K562 (cell line): ENCODE data around the gene SOX18. TPM values are rescaled to one million over a fixed set of nuclear protein-coding genes. Genes with fewer than 3 reads are reported as not detected.

Source experiments
- CHD1 ChIP-seq: fragments of 200-600 bp; sonication (generic); IDR thresholded peaks from one replicate; pipeline ENCODE4 v1.6.1; 2012; ENCODE audit warnings: mild to moderate bottlenecking, moderate library complexity, low read length, inconsistent platforms
- FIP1L1 ChIP-seq: fragments of 200-400 bp; formaldehyde crosslinking; IDR thresholded peaks from 2 replicates; pipeline ENCODE4 v1.6.1; 2018; ENCODE audit warnings: mild to moderate bottlenecking, low read depth, low read length; ENCODE audit not compliant: poor library complexity, severe bottlenecking
- RBFOX2 ChIP-seq: fragments of 200-400 bp; formaldehyde crosslinking; IDR thresholded peaks from 2 replicates; pipeline ENCODE4 v1.6.1; 2017; ENCODE audit warnings: low read depth, mild to moderate bottlenecking, low read length, moderate library complexity
- SIN3A ChIP-seq, 2 experiments: fragments of 150-350 bp in 1 of 2; IDR thresholded peaks; 2 replicates each; pipeline ENCODE4 v1.6.1; 2011 to 2016; ENCODE audit warnings: borderline replicate concordance in 2 of 2, low read depth in 2 of 2, low read length in 2 of 2, mild to moderate bottlenecking in 2 of 2, moderate library complexity in 2 of 2; ENCODE audit not compliant: control insufficient read depth in 1 of 2
- YY1 ChIP-seq, 3 experiments: IDR thresholded peaks; 2 replicates each; pipeline ENCODE4 v1.6.1; 2011; ENCODE audit warnings: low read length in 2 of 3, mild to moderate bottlenecking in 2 of 3, moderate library complexity in 2 of 3, borderline replicate concordance in 1 of 3, control low read depth in 1 of 3, low read depth in 1 of 3; ENCODE audit not compliant: insufficient read depth in 3 of 3, insufficient replicate concordance in 2 of 3, control insufficient read depth in 1 of 3, insufficient read length in 1 of 3; ENCODE audit errors: extremely low read depth in 1 of 3
- ZBTB7A ChIP-seq: IDR thresholded peaks from 2 replicates; pipeline ENCODE4 v1.6.1; 2011; ENCODE audit warnings: low read depth, mild to moderate bottlenecking, low read length, moderate library complexity, borderline replicate concordance; ENCODE audit not compliant: control insufficient read depth
- ZFX ChIP-seq: sonication (generic); formaldehyde crosslinking; IDR thresholded peaks from 2 replicates; pipeline ENCODE4 v1.8.0; 2022; ENCODE audit warnings: mild to moderate bottlenecking, missing genetic modification reagents, moderate library complexity
- polyA plus RNA-seq, 8 experiments: library from polyadenylated mRNA; depleted of rRNA in 4 of 8; stranded (reverse) in 5 of 8; unstranded in 3 of 8; fragments of >200 nt; fragmentation: Nextera tagmentation in 2 of 8; fragmentation: Illumina TruSeq in 1 of 8; extraction: Ambion mirVana in 2 of 8; extraction: Trizol in 1 of 8; gene quantifications; 2 replicates each; pipeline versions ENCODE4 v1.2.1 to v1.2.3, GENCODE V29; 2011 to 2014; ENCODE audit warnings: inconsistent platforms in 1 of 8, missing spikeins in 1 of 8
- total RNA-seq, 7 experiments: library from RNA; depleted of rRNA in 6 of 7; stranded (reverse); fragments of >200 nt in 6 of 7; fragmentation: Illumina TruSeq in 2 of 7; extraction: Trizol in 2 of 7; gene quantifications; 2 replicates each; pipeline versions ENCODE4 v1.2.1 to v1.2.3, GENCODE V29; 2011 to 2021; ENCODE audit warnings: low replicate concordance in 1 of 7
- TF ChIP-seq, protein P1 (sequence below): sonication (generic); formaldehyde crosslinking; IDR thresholded peaks from 2 replicates; pipeline ENCODE4 v1.8.1; 2023; ENCODE audit warnings: mild to moderate bottlenecking, missing genetic modification reagents
- TF ChIP-seq, protein P2 (sequence below), 2 experiments: IDR thresholded peaks; 2 replicates each; pipeline ENCODE4 v1.6.1; 2012; ENCODE audit warnings: improper control_type of control experiment in 2 of 2, low read depth in 2 of 2, low read length in 2 of 2, borderline replicate concordance in 1 of 2

Gene SOX18
- total and polyA plus RNA-seq, 9 of the 15 experiments (the other 6 are each of a cell fraction or from before 2014, with no cell fraction given): 0.15 to 19.8 (median 0.33) TPM

DNA sequence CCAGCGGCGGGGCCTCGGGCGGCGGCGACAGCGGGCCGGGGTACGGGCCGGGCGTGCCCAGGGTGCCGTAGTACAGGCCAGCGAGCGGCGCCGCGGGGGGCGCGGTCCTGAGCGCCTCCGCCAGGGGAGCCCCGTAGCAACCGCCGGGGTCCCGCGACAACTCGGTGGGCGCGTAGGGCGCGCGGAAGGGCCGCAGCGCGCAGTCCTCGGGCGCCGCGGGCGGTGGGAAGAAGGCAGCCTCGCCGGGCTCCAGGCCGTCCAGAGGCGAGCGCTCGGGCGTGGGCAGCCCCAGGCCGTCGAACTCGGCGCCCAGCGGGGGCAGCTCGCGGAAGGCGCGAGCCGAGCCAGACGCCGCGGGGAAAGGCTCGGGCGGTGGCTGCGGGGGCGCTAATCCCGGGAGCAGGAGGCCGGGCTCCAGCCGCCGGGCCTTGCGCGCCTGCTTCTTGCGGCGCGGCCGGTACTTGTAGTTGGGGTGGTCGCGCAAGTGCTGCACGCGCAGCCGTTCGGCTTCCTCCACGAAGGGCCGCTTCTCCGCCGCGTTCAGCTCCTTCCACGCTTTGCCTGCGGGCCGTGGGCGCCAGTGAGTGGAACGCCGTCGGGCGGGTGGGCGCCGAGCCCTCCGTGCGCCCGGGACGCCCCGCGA, 916 bp downstream of the SOX18 start (continued):
- TF ChIP-seq, protein P1, sequence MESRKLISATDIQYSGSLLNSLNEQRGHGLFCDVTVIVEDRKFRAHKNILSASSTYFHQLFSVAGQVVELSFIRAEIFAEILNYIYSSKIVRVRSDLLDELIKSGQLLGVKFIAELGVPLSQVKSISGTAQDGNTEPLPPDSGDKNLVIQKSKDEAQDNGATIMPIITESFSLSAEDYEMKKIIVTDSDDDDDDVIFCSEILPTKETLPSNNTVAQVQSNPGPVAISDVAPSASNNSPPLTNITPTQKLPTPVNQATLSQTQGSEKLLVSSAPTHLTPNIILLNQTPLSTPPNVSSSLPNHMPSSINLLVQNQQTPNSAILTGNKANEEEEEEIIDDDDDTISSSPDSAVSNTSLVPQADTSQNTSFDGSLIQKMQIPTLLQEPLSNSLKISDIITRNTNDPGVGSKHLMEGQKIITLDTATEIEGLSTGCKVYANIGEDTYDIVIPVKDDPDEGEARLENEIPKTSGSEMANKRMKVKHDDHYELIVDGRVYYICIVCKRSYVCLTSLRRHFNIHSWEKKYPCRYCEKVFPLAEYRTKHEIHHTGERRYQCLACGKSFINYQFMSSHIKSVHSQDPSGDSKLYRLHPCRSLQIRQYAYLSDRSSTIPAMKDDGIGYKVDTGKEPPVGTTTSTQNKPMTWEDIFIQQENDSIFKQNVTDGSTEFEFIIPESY (CRISPR knock-in tag): peak; percentile 94
- TF ChIP-seq YY1 (IDR thresholded peaks at IDR 0.05; ENCODE audit: borderline replicate concordance in 1 of 3, control insufficient read depth in 1 of 3, extremely low read depth in 1 of 3, insufficient read depth in 3 of 3, insufficient read length in 1 of 3, insufficient replicate concordance in 2 of 3, low read depth in 1 of 3, low read length in 2 of 3) (peak in 1 of 3 experiments; percentile 30), RBFOX2 (peak; percentile 59), FIP1L1 (peak; percentile 58), CHD1 (peak; percentile 87), SIN3A (IDR thresholded peaks at IDR 0.05; ENCODE audit: borderline replicate concordance in 2 of 2, control insufficient read depth in 1 of 2, low read depth in 2 of 2, low read length in 2 of 2) (no peak), ZFX (CRISPR knock-in tag) (peak; percentile 45; the same call in 1 of the 2 replicates), ZBTB7A (peak; percentile 44; the same call in 1 of the 2 replicates)
- TF ChIP-seq, protein P2, sequence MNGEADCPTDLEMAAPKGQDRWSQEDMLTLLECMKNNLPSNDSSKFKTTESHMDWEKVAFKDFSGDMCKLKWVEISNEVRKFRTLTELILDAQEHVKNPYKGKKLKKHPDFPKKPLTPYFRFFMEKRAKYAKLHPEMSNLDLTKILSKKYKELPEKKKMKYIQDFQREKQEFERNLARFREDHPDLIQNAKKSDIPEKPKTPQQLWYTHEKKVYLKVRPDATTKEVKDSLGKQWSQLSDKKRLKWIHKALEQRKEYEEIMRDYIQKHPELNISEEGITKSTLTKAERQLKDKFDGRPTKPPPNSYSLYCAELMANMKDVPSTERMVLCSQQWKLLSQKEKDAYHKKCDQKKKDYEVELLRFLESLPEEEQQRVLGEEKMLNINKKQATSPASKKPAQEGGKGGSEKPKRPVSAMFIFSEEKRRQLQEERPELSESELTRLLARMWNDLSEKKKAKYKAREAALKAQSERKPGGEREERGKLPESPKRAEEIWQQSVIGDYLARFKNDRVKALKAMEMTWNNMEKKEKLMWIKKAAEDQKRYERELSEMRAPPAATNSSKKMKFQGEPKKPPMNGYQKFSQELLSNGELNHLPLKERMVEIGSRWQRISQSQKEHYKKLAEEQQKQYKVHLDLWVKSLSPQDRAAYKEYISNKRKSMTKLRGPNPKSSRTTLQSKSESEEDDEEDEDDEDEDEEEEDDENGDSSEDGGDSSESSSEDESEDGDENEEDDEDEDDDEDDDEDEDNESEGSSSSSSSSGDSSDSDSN (IDR thresholded peaks at IDR 0.05; ENCODE audit: borderline replicate concordance in 1 of 2, low read depth in 2 of 2, low read length in 2 of 2): peak; percentile 41 to 52; a peak in 2 of 4 replicates
- TF ChIP-seq, all 486 proteins: peak for 16
